HTERT RPE-1 (cell line): ENCODE results near the gene C5orf24.
"Not testable (repeated sequence)": the region's sequence is repeated elsewhere in the genome, so short reads cannot be mapped to it uniquely, and the experiment has no call there.

Experiments
- in situ Hi-C: fragments of 300-500 bp; cut with MboI; formaldehyde crosslinking; loops from 4 replicates; pipeline ENCODE4 v1.14.3; 2020; ENCODE audit warnings: low sequenced_read_pairs

C5orf24 gene

GRCh38 chr5:134856465-134856864 is 10.7 kb downstream of the C5orf24 start:
- in situ Hi-C loops, result not testable (repeated sequence)

- in situ Hi-C loops, result no loop called here
Measured at GRCh38 chr5:134857401-134857800, 11.6 kb downstream of the C5orf24 start.

GRCh38 chr5:134864707-134865106 is 18.9 kb downstream of the C5orf24 start:
- in situ Hi-C loops, result no loop called here

GRCh38 chr5:134873494-134873893 is 27.7 kb downstream of the C5orf24 start:
- in situ Hi-C loops, result no loop called here

- in situ Hi-C loops, result no loop called here
Measured at GRCh38 chr5:134873987-134874830, 28.4 kb downstream of the C5orf24 start, which contains the start of gene TXNDC15. TSS of gene TXNDC15 (plus strand) at chr5:134874371. CDS start at chr5:134874428, 57 bp downstream.

- in situ Hi-C loops, result no loop called here
Measured at GRCh38 chr5:134874831-134875655, 29.3 kb downstream of the C5orf24 start.

GRCh38 chr5:134877159-134877558 is 31.4 kb downstream of the C5orf24 start:
- in situ Hi-C loops, result no loop called here

DNA sequence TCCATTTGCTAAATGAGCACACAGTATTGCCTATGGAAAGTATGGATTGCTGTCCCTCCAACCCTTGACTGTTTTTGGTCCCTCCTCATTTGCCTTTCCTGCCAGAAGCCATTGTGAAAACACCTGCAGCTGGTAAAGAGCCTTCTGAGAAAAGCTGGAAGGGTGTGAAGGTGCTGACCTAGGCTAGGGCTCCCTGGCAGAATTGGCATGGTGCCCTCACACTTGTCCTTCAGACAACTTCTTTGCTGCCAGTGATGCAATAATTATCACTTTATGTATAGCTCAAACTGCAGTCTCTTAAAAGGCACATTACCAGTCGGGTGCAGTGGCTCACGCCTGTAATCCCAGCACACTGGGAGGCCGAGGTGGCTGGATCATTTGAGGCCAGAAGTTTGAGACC is 32.6 kb downstream of the C5orf24 start:
- in situ Hi-C loops, result no loop called here

- in situ Hi-C loops, result no loop called here
Measured at GRCh38 chr5:134879456-134879855, 33.7 kb downstream of the C5orf24 start.

DNA sequence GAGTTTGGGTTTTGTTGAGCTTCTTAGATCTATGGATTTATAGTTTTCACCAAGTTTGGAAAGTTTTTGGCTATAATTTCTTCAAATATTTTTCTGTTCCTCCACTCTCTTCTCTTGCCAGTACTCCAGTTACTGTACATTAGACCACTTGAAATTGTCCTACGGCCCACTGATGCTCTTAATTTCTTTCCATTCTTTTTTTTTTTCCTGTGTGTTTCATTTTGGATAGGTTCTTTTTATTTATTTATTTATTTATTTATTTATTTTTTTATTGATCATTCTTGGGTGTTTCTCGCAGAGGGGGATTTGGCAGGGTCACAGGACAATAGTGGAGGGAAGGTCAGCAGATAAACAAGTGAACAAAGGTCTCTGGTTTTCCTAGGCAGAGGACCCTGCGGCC is 35.2 kb downstream of the C5orf24 start:
- in situ Hi-C loops, result not testable (repeated sequence)

DNA sequence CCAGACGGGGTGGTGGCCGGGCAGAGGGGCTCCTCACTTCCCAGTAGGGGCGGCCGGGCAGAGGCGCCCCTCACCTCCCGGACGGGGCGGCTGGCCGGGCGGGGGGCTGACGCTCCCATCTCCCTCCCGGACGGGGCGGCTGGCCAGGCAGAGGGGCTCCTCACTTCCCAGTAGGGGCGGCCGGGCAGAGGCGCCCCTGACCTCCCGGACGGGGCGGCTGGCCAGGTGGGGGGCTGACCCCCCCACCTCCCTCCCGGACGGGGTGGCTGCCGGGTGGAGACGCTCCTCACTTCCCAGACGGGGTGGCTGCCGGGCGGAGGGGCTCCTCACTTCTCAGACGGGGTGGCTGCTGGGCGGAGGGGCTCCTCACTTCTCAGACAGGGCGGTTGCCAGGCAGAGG is 35.9 kb downstream of the C5orf24 start:
- in situ Hi-C loops, result not testable (repeated sequence)

DNA sequence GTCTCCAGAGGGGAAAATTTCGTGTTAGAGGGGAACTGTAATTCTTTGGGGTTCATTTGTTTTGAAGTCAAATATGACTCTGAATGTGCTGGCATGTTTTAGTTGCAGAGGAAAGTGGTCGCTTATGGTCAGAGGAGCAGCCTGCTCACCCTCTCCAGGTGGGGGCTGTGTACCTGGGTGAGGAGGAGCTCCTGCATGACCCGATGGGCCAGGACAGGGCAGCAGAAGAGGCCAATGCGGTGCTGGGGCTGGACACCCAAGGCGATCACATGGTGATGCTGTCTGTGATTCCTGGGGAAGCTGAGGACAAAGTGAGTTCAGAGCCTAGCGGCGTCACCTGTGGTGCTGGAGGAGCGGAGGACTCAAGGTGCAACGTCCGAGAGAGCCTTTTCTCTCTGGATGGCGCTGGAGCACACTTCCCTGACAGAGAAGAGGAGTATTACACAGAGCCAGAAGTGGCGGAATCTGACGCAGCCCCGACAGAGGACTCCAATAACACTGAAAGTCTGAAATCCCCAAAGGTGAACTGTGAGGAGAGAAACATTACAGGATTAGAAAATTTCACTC is 41.9 kb downstream of the C5orf24 start:
- in situ Hi-C loops, result no loop called here

DNA sequence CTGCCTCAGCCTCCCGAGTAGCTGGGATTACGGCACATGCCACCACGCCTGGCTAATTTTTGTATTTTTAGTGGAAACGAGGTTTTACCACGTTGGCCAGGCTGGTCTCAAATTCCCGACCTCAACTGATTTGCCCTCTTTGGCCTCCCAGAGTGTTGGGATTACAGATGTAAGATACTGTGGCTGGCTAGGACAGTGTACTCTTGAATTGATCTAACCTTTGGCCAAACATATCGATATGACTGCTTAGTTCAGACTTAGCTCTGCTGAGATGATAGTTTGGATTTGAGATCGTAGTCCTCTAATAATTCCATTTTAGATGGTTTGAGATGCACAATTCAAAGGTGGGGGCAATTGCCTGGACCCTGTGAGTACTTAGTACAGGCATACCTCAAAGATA is 43.6 kb downstream of the C5orf24 start:
- in situ Hi-C loops, result no loop called here

DNA sequence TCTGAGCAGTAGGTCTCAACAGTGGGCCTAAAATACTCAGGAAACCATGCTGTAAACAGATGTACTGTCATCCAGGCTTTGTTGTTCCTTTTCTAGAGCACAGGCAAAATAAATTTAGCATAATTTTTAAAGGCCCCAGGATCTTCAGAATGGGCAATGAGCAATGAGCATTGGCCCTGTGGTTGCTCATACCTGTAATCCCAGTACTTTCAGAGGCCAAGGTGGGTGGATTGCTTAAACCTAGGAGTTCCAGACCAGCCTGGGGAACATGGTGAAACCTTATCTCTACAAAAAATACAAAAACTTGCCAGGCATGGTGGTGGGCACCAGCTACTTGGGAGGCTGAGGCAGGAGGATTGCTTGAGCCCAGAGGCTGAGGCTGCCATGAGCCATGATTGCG is 45.7 kb downstream of the C5orf24 start:
- in situ Hi-C loops, result no loop called here

DNA sequence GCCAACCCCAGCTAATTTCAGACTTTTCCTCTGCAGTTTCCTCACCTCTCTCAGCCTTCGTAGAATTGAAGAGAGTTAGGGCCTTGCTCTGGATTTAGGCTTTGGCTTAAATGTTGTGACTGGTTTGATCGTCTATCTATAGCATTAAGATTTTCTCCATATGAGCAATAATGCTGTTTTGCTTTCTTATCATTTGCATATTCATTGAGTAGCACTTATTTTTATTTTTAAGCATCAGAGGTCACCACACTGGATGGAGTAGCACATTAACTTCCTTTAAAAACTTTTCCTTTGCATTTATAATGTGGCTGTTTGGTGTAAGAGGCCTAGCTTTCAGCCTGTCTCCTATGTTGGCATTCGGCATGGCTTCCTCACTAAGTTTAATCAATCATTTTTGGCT is 46.5 kb downstream of the C5orf24 start:
- in situ Hi-C loops, result no loop called here

DNA sequence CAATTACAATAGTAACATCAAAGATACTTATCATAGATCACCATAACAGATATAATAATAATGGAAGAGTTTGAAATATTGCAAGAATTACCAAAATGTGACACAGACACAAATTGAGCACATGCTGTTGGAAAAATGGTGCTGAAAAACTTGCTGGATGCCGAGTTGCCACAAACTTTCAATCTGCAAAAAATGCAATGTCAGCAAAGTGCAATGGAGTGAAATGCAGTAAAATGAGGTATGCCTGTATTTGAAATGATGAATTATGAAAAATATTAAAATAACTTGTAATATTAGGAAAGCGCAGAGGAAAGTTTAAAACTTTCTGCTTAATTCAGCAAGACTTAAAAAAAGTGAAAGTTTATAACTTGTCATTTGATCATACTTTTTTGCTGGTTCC is 47.2 kb downstream of the C5orf24 start:
- in situ Hi-C loops, result no loop called here

DNA sequence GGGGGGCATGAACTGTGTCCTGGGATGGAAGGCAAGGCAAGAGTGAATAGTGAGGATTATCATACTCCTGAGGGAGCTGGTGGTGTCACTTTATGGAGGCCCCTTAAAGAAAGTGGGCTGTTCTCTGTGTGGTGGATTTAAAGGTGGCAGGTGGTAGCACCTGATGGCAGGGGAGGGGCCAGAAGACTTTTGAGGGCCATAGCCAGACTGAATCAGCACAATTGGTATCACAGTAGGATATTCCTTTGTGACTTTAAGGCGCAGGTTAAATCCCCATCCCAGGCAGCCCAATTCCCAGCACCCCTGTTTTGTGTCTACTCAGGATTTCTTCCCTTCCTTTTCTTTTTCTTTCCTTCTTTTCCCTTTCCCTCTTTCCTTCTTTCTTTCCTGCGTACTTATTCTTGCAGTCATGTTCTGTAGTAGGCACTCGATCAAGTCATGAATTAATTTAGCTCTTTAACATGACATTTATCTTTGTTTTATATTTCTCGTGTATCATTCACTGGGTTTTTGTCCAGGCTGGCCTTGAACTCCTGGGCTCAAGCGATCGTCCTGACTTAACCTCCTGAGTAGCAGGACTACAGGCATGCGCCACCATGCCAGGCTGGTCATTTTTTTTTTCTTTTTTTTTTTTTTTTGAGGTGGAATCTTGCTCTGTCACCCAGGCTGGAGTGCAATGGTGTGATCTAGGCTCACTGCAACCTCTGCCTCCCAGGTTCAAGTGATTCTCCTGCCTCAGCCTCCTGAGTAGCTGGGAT is 48.2 kb downstream of the C5orf24 start:
- in situ Hi-C loops, result no loop called here

GRCh38 chr5:134902071-134902801 is 56.5 kb downstream of the C5orf24 start:
- in situ Hi-C loops, result no loop called here

- in situ Hi-C loops, result no loop called here
Measured at GRCh38 chr5:134904610-134905245, 59.0 kb downstream of the C5orf24 start, which contains the start of gene PCBD2. TSS of gene PCBD2 (plus strand) at chr5:134905131. CDS start at chr5:134905140, 9 bp downstream.
